Measurements from ENCODE around the gene SYT9.
"Not testable (repeated sequence)": the region's sequence is repeated elsewhere in the genome, so short reads cannot be mapped to it uniquely, and the experiment has no call there.

Gene SYT9

DNA sequence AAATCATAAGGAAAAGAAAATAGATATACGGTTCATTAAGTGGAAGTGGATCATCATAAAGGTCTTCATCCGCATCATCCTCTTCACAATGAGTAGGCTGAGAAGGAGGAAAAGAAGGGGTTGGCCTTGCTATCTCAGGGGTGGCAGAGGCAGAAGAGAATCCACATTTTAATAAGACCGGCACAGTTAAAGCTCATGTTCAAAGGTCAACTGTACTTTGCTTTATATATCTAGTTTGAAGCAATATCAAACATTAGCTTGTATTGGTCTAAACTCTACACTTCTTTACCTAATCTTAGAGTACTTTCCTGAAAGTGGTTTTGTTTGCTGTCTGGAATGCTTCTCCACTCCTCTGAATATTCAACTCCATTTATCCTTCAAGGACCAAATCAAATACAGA, 256.4 kb downstream of the SYT9 start:
- DNase-seq (ENCODE audit: low read depth), result no peak

DNA sequence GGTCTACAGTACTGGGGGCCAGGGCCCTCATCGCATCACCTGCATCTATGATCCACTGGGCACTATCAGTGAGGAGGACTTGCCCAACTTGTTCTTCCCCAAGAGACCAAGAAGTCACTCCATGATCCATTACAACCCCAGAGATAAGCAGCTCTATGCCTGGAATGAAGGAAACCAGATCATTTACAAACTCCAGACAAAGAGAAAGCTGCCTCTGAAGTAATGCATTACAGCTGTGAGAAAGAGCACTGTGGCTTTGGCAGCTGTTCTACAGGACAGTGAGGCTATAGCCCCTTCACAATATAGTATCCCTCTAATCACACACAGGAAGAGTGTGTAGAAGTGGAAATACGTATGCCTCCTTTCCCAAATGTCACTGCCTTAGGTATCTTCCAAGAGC, 258.3 kb downstream of the SYT9 start:
- DNase-seq (ENCODE audit: low read depth), result no peak

GRCh38 chr11:7511401-7511800, 259.7 kb downstream of the SYT9 start:
- no peak for DNase-seq (ENCODE audit: low read depth)

- DNase-seq (ENCODE audit: low read depth), result no peak
Observed at GRCh38 chr11:7512525-7513233, 261.0 kb downstream of the SYT9 start.

- peak; percentile 76 for DNase-seq (ENCODE audit: low read depth)
Observed at GRCh38 chr11:7513234-7514098, 261.8 kb downstream of the SYT9 start, which contains the start of gene PPFIBP2. PPFIBP2 (plus strand) TSS chr11:7513999; CDS start chr11:7549476, 35,477 bp downstream.

DNA sequence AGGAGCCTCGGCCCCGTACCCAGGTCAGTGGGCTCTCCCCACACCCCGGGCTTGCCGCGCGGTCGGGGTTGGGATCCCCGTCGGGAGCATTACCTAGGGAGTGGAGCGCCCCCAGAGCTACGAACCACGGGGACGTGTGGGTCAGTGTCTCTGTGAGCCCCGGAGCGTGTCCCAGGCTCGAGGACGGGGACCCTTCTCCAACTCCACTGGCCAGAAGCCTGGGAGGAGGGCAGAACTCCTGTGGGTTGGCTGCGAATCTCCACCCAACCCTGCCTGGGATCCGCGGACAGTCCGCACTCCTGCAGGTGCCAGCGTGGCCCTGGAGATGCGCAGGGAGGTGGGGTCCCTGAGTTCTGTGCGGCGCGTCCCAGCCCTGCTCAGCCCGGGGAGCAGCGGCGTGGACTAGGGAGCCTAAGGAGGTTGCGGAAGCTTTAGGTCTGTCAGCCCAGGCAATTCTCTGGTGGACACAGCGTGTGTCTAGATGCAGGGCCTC, 262.4 kb downstream of the SYT9 start:
- no peak for DNase-seq (ENCODE audit: low read depth)

GRCh38 chr11:7515447-7515886, 263.8 kb downstream of the SYT9 start:
- DNase-seq (ENCODE audit: low read depth), result no peak

- no peak for DNase-seq (ENCODE audit: low read depth)
Observed at GRCh38 chr11:7516475-7516874, 264.8 kb downstream of the SYT9 start.

DNA sequence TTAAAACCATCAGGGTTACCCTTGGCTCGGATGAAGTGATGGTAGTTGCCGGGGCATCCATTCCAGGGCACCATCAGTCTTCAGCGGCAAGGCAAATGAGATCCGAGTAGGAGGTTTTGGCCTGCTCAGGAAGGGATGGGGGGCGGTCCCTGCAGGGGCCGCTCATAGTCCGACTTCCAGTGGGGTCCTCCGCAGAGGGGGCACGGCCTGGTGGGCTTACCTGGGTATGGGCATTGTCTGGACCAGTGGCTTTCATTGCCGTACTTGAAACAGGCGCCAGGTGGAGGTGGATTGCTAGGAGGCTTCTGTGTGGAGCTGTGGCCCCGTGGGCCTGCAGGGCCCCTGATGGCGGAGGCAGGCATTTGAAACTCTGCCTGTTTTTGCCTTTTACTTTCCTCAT, 266.0 kb downstream of the SYT9 start:
- not testable (repeated sequence) for DNase-seq (ENCODE audit: low read depth)
